Measurements from ENCODE around the gene TACR1.

TACR1 gene

DNA sequence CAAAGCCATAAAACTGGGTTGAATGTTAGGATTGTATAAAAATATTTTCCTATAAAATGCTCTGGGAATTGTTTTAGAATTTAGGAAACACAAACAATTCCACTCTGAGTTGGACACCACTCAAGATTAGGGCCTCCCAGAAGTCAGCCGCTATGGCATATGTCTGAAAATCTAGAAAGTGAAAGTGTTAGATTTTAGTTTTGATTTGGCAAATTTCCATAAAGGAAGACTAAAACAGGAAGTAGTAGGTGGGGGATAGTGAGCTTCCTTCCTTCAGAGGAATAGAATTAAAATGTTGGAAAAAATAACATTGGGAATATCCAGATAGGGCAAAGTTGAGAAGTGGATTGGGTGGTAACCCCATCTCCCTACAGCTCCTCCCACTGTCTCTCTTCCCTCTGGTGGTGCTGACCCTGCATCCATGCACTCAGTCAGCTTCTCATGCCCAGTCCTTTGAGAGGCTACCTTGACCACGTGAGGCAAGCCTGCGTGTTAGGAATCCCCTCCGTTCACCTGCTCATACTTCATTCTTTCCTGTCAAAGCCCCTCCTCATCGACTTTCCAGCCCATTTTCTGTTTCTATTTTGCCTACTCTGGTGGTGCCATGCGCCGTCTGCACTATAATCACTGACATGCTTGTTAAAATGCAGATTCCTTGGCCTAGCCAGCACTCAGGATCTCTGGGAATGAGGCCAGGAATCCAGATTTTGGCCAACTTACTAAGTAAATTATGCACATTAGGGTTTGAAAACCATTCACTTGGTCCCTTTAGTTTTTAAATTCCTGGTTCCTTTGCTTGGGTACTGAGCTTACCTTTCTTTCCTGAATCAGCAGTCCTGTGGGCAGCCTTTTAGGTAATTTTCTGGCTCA lies 157.4 kb downstream of the TACR1 start:
- no peak for DNase-seq

- DNase-seq, result no peak
These were observed 158.1 kb downstream of the TACR1 start for GRCh38 chr2:75041226-75041625.

- no peak for DNase-seq
These were observed 163.6 kb downstream of the TACR1 start for GRCh38 chr2:75035444-75036353.

GRCh38 chr2:75033516-75033915 lies 165.8 kb downstream of the TACR1 start:
- DNase-seq, result no peak

DNA sequence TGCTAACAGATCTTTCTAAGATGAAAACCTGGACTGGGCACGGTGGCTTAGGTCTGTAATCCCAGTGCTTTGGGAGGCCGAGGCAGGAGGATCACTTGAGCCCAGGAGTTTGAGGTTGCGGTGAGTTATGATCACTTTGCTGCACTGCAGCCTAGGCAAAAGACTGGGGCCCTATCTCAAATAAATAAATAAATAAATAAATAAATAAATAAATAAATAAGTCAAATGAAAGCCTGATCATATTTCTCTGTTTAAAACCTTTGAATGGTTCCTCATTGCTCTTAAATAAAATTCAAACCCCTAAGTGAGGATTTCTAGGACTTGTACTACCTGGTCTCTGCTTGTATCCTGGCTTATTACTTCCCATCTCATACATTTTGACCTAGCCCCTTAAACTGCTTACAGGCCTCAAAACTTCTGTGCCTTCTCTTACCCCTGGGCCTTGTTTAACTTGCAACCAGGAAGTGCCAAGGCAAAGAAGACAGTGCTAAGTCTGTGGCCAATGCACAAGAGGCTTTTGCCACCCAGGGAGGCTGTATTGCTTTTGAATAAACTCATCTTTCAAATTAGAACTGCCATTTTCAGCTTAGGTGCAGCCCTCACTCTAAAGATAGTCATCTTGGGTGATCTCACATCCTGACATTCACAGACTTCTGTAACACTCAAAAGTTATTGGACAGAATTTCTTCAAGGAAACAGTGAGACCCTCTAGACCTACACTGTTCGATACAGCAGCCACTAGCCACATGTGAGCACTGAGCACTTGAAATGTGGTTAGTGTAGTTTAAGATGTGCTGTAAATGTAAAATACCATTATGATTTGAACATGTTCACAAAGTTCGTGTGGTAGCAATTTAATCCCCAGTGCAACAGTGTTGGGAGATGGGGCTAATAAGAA lies 167.2 kb downstream of the TACR1 start:
- no peak for DNase-seq

DNA sequence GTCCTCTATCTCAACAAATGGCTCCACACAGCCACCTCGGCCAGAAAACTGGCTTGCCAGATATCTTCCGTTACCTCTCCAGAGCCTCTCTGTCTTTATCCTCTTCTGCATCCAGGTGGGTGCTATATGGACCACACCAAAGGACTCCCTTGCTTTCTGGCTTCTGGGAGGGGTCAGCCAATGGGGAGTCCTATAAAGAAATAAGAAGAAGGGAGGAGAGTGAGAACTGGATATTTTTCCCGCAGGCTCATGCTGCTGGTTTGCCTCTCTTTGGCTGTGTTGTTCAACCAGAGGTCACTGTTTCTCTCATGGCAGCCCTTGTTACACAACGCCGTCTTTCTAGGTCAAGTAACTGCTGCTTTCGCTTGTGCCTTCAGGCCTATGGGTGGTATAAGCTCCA lies 168.1 kb downstream of the TACR1 start:
- no peak for DNase-seq

DNA sequence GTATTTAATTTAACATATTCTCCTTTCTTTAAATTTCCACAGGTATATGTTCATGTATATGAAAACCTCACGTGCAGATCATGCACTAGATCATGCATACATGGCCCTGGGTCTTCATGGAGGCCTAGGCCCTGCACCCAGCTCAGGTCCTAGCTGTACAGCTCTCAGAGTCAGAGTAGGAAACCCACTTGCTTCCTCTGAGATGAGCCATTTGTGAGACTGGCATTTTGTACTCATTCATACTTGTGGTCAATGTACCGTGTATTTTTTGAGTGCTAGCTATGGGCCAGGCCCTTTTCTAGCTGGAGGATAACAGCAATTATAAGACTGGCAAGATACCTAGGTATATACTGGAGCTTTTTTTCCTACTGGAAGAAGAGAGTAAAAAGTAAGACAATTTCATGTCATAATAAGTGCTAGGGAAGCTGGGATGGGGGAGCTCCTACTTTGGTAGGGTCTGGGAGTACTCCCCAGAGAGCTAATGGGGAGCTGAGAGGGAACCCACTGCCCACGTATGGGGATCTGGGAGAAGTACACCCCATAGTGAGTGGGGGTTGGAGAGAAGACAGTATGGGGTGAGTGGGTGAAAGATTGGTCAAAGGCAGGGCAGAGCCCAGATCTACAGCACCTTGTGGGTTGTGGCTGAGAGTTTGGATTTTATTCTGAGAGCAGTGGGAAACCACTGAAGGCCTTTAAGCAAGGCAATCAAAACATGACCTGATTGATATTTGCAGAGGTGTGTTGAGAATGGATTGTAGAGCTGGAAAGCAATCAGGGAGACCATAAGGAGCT lies 168.9 kb downstream of the TACR1 start:
- DNase-seq, result no peak

DNA sequence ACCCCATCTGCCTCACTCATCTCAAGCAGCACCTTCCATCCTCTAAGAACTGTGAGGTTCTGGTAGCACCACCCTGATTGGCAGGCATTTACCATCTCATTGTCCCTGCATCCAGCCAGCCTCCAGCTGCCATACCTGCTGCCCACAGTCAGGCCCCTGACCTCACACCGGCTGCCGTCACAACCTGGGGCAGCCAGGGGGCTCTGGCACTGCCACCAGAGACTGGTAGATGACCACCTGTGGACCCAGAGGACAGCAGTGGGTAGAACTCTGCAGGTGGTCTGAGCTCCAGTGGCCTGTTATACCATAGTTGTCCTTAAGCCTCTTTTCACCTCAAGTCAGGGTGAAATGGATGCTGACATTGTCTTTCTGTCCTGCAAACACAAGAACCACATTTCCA lies 171.4 kb downstream of the TACR1 start:
- no peak for DNase-seq

GRCh38 chr2:75025633-75026380 lies 173.5 kb downstream of the TACR1 start:
- DNase-seq, result no peak

DNA sequence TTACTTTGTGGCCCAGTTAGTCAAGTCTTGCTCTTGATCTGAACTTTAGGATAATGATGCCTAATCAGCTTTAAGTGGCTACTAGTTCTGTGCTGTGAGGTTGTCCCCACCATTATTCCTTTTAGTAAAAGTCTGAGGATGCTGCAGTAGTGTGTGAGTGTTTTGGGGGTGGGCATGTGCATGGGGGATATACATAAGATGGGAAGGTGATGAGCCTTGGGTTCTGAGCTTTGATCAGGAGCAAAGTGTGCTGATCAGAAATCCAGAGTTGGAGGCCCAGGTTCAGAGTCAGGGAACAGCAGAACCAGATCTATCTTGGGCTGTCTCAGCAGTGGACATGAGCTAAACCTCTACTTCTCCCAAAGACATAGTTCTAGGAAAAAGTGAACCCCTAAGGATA lies 174.1 kb downstream of the TACR1 start:
- DNase-seq, result no peak

- DNase-seq, result no peak
These were observed 175.5 kb downstream of the TACR1 start for GRCh38 chr2:75023666-75024455.

DNA sequence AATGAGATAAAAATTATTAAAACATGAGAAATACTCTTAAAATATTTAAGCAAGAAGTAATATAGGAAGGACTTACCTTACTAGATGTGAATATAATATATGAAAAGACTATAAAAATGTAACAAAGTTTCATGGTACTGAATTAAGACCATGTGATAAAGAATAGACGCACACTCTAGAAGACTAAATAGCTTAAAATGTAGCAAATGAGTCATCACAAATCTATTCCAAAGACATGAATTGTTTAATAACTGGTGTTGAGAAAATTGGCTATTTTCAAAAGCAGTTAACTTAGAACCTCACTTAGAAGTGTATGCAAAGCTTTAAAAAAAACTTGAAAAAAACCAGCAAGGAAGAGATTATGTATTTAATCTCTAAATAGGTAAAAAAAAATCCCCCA lies 176.8 kb downstream of the TACR1 start:
- no peak for DNase-seq

DNA sequence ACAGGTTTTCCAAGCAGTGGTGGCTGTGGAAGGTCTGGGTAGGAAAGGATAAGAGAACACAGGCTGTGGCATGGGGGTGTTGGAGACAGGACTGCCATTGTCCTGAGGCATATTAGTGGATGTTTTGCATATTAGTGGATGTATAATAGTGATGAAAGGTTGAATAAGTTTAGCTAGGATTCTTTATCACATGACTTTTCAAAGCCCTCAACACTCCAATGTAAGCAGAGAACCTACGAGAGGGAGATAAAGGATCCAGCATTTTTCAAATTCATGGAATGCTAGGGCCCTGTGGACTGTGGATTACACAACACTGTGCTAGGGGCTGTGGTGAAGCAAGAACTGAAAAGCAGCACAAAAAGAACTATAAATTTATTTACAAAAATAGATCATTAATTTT lies 177.6 kb downstream of the TACR1 start:
- DNase-seq, result no peak

- no peak for DNase-seq
These were observed 178.8 kb downstream of the TACR1 start for GRCh38 chr2:75020476-75020875.

GRCh38 chr2:75019790-75020189 lies 179.5 kb downstream of the TACR1 start:
- DNase-seq, result no peak

DNA sequence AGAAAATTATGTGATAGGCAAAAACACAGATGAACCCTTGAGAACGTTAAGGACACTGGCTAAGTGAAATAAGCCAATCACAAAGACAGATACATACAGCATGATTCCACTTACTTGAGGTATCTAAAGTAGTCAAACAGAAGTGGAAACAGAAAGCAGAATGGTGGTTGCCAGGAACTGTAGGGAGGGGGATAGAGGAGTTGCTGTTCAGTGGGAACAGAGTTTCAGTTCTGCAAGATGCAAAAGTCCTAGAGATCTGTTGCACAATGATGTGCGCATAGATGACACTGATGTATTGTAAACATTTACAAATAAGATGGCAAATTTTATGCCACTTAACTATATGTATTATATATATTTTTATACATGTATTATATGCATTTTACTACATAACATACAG lies 181.2 kb downstream of the TACR1 start:
- no peak for DNase-seq

- no peak for DNase-seq
These were observed 187.2 kb downstream of the TACR1 start for GRCh38 chr2:75012080-75012479.

- DNase-seq, result no peak
These were observed 188.7 kb downstream of the TACR1 start for GRCh38 chr2:75010571-75010970.

- peak; percentile 33 for DNase-seq
These were observed 191.5 kb downstream of the TACR1 start for GRCh38 chr2:75007819-75008218.

DNA sequence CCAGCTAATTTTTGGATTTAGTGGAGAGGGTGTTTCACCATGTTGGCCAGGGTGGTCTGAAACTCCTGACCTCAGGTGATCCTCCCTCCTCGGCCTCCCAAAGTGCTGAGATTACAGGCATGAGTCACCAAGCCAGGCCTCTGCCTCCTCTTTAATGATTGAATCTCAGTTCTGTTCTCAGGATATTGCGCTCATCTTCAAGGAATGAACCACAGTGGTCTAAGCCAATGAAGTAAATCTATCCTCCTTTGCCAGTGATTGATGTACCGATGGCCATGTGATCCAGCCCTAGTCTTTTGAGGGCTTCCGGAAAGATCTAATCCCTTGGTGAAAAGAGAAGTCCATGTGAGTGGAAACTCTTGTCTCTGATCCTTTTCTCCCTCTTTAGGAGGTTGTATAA lies 192.3 kb downstream of the TACR1 start:
- DNase-seq, result no peak
